ENCODE results near the gene UBE2V1.

DNA sequence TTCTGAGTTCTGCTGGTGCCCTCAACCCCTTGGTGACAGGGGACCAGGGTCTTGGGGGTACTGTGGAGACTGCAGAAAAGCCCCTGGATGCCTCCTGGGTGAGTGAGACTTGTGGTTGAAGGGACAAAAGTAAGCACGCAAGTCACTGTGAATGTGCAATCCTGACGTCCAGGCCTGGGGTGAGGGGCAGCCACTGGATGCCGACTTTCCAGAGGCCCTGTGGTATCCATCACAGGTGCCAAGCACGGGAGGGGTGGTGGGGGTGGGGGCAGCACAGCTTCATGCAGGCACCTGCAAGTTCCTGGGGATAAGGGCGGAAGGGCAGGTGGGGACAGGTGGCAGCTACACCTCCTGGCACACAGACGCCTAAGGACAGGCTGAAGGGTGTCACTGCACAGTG is 20.1 kb upstream of the UBE2V1 start:
- TF ChIP-seq, protein P1, sequence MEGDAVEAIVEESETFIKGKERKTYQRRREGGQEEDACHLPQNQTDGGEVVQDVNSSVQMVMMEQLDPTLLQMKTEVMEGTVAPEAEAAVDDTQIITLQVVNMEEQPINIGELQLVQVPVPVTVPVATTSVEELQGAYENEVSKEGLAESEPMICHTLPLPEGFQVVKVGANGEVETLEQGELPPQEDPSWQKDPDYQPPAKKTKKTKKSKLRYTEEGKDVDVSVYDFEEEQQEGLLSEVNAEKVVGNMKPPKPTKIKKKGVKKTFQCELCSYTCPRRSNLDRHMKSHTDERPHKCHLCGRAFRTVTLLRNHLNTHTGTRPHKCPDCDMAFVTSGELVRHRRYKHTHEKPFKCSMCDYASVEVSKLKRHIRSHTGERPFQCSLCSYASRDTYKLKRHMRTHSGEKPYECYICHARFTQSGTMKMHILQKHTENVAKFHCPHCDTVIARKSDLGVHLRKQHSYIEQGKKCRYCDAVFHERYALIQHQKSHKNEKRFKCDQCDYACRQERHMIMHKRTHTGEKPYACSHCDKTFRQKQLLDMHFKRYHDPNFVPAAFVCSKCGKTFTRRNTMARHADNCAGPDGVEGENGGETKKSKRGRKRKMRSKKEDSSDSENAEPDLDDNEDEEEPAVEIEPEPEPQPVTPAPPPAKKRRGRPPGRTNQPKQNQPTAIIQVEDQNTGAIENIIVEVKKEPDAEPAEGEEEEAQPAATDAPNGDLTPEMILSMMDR (IDR thresholded peaks at IDR 0.05) = no peak
- no peak for TF ChIP-seq POLR2A (IDR thresholded peaks at IDR 0.05)
- TF ChIP-seq POLR2AphosphoS5 (IDR thresholded peaks at IDR 0.05) = no peak
